GM12873 (cell line): ENCODE results near the gene PTPRZ1.

ENCODE experiments used
- TF ChIP-seq, protein P1 (sequence below): IDR thresholded peaks from 2 replicates; pipeline ENCODE4 v1.5.1; 2012; ENCODE audit warnings: low read depth, mild to moderate bottlenecking, moderate library complexity, low read length, control low read depth; ENCODE audit not compliant: insufficient read depth; ENCODE audit errors: missing control alignments

The PTPRZ1 gene

DNA sequence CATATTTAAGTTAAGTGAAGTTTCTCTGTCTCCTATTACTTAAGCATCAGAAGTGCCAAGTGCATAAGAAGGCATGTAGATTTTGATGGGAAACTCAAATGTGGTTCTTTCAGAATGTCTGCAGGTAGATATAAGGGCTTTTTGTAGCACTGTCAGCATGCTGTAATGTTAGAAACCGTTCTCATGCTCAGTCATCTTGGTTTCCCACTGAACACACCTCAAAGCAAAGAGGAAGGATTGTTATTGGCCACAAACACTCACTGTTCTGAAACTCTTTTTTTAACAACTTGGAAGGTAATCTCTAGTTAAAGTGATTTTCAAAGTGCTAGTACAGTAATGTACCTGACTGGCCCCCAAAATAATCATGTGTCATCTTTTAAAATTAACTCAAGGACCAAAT, 145.1 kb downstream of the PTPRZ1 start:
- TF ChIP-seq, protein P1, sequence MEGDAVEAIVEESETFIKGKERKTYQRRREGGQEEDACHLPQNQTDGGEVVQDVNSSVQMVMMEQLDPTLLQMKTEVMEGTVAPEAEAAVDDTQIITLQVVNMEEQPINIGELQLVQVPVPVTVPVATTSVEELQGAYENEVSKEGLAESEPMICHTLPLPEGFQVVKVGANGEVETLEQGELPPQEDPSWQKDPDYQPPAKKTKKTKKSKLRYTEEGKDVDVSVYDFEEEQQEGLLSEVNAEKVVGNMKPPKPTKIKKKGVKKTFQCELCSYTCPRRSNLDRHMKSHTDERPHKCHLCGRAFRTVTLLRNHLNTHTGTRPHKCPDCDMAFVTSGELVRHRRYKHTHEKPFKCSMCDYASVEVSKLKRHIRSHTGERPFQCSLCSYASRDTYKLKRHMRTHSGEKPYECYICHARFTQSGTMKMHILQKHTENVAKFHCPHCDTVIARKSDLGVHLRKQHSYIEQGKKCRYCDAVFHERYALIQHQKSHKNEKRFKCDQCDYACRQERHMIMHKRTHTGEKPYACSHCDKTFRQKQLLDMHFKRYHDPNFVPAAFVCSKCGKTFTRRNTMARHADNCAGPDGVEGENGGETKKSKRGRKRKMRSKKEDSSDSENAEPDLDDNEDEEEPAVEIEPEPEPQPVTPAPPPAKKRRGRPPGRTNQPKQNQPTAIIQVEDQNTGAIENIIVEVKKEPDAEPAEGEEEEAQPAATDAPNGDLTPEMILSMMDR: no peak

DNA sequence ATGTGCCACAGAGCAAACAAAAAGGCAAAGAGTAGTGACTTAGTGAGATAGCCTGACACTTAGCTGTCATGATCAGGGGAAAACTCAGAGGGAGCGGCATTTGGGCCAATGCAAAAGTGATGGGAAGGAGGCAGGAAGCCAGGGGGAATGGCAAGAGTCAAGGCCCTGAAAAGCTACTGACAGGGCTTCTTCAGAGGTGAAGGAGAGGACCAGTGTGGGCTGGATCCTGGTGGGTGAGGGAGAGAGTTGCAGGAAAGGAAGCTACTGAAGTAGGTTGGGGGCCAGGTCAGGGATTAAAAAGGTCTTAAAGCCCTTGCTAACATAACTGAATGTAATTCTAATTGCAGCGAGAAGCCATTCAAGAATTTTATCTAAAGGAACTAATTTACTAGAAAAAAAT, 154.1 kb downstream of the PTPRZ1 start:
- TF ChIP-seq, protein P1: no peak

DNA sequence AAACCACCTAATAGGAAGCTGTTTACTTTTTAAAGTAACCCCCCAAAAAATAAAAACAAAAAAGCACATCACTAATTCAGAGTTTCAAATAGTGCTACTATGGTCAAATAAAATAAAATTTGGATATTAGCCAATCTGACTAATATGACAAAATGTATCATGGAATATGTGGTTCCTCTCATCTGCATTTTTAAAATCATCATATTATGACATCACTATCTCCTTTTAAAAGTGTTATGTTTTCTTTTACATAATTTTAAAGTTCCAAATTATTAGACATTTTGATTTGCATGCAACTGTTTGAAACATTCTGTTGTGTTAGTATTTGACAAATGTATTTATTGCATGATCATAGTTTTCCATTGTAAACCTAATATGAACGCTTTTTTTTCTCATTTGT, 160.7 kb downstream of the PTPRZ1 start:
- TF ChIP-seq, protein P1: no peak

DNA sequence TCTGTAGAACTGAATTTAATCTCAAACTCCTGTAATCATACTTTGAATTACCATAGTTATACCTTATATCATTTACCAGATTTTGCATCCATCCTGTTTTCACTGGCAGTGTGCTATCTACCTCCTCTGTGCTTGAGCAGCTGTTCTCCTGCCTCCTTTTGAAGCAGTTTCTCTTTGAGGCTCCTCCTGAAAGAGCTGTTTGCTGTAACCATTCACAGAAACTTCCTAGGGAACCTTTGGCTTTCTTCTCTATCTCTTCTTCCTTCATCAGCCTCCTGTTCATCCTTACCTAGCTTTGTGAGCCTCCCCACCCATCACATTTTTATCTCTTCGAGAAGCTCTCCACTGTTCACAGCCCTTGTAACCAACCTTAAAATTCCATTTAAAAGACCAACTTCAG, 162.9 kb downstream of the PTPRZ1 start:
- TF ChIP-seq, protein P1: no peak

DNA sequence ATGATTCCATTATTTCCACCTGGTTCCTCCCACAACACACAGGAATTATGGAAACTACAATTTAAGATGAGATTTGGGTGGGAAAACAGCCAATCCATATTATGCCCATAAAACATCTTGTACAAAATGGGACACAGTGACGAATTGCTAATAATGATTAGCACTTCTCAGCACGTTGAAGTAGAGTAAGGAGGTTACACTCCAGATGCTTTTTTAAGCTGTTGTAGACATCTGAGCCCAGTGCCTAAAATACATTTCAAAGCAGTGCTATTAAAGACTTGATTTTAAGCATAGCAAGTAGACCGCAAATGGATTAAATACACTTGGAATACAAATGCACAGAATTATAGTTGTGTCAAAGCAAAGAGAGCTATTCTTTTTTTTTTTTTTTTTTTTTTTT, 165.2 kb downstream of the PTPRZ1 start:
- TF ChIP-seq, protein P1: no peak

DNA sequence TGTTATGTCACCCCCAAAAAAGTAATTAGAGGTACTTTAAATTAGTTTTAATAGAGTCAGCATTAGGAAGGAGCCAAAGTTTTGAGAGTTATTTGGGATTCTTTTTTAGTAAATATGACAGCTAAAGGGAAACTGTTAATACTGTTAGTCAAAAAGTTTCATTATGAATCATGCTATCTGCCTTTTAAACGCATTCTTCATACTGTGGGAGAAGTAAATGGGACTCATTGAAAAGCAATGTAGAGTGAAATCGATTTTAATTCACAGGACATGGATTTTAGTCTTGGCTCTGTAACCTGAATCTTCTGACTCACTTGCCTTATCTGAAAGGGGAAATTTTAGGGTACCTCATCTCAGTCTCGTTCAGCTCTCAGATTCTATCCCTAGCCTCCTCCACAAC, 165.9 kb downstream of the PTPRZ1 start:
- TF ChIP-seq, protein P1: no peak

DNA sequence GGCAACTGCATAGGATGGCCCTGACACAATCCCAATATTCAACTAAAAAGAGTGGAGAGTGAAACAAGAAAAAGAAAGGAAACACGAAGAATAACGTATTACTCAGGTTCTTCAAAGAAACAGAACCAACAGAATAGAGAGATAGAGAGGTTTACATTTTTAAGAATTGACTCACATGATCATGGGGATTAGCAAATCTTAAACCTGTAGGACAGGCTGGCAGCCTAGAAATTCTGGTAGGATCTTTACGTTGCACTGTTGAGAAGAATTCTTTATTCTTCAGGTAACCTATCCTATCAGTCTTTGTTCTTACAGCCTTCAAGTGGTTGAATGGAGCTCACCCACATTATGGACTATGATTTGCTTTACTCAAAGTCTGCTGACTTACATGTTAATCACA, 167.2 kb downstream of the PTPRZ1 start:
- TF ChIP-seq, protein P1: no peak
